A549 (cell line): ENCODE data around the gene CXCR1. TPM values are rescaled to one million over a fixed set of nuclear protein-coding genes. Genes with fewer than 3 reads are reported as not detected.
A peak's percentile ranks its signal among the peaks of the same experiment; 100 is the strongest.

ENCODE experiments used
- ATAC-seq, 2 experiments: fragments of 200-7000 bp in 1 of 2; fragments of >200 bp in 1 of 2; cut with Nextera tagmentation in 1 of 2; cut with Tn5 transposase in 1 of 2; 3 replicates each; pipeline versions ENCODE4 v1.8.0 to v1.9.1; 2018 to 2020; ENCODE audit warnings: mild to moderate bottlenecking in 1 of 2, moderate library complexity in 1 of 2
- CTCF ChIA-PET: fragments of 300-600 bp; sonication (Branson Sonifier 250); formaldehyde crosslinking; extraction: SDS; loops from one replicate; lab custom pipeline; 2021; ENCODE audit warnings: antibody characterized with exemption, inconsistent platforms; lab: Yijun Ruan, JAX
- POLR2A ChIA-PET: fragments of 350-600 bp; formaldehyde crosslinking; extraction: SDS; loops from one replicate; lab custom pipeline; 2021; ENCODE audit warnings: antibody characterized with exemption, inconsistent platforms; lab: Yijun Ruan, JAX
- DNase-seq, 2 experiments: peaks; one replicate each; pipeline versions ENCODE4 v3.0.0 to v3.0.0-alpha.2; 2011 to 2016; ENCODE audit warnings: low read depth in 1 of 2, low spot score in 1 of 2
- FAIRE-seq: peaks from 2 replicates; lab custom pipeline; 2011; peaks lifted over from hg19 to GRCh38; lab: Jason Lieb, UNC
- H3K27ac ChIP-seq, 2 experiments: fragments of >200 bp; sonication (Bioruptor Twin); formaldehyde crosslinking; 3 replicates each; pipeline ENCODE4 v1.5.1; 2016 to 2017
- H3K4me1 ChIP-seq: fragments of >200 bp; sonication (Bioruptor Twin); formaldehyde crosslinking; 3 replicates; pipeline ENCODE4 v1.6.1; 2016
- H3K4me2 ChIP-seq: fragments of >200 bp; sonication (Bioruptor Twin); formaldehyde crosslinking; 3 replicates; pipeline ENCODE4 v1.6.1; 2016
- H3K4me3 ChIP-seq: fragments of >200 bp; sonication (Bioruptor Twin); formaldehyde crosslinking; 3 replicates; pipeline ENCODE4 v1.5.1; 2016
- H3K9me3 ChIP-seq: fragments of >200 bp; sonication (Bioruptor Twin); formaldehyde crosslinking; 3 replicates; pipeline ENCODE4 v1.6.1; 2016
- BCL3 ChIP-seq: fragments of >200 bp; sonication (Bioruptor Twin); formaldehyde crosslinking; IDR thresholded peaks from 3 replicates; pipeline ENCODE4 v1.6.1; 2016
- CBX2 ChIP-seq: fragments of 200-600 bp; sonication (generic); IDR thresholded peaks from 2 replicates; pipeline ENCODE4 v1.6.1; 2016; ENCODE audit warnings: low read depth, mild to moderate bottlenecking, borderline replicate concordance
- CEBPB ChIP-seq, 2 experiments: fragments of >200 bp in 1 of 2; sonication (Bioruptor Twin) in 1 of 2; formaldehyde crosslinking in 1 of 2; IDR thresholded peaks; 2 replicates each; pipeline ENCODE4 v1.6.1; 2012 to 2016
- EHF ChIP-seq: fragments of 250-450 bp; sonication (Bioruptor Pico); IDR thresholded peaks from 2 replicates; pipeline ENCODE4 v1.5.0; 2020; ENCODE audit warnings: mild to moderate bottlenecking
- EHMT2 ChIP-seq: fragments of 200-600 bp; sonication (generic); IDR thresholded peaks from 2 replicates; pipeline ENCODE4 v1.6.1; 2016; ENCODE audit warnings: antibody characterized with exemption, low read depth, mild to moderate bottlenecking, moderate library complexity
- ESRRA ChIP-seq: fragments of 150-350 bp; IDR thresholded peaks from 2 replicates; pipeline ENCODE4 v1.6.1; 2014; ENCODE audit warnings: mild to moderate bottlenecking, low read length, borderline replicate concordance
- FOSB ChIP-seq: fragments of 250-450 bp; sonication (Bioruptor Pico); IDR thresholded peaks from 2 replicates; pipeline ENCODE4 v1.5.0; 2020; ENCODE audit warnings: mild to moderate bottlenecking, moderate library complexity
- FOSL2 ChIP-seq, 2 experiments: fragments of 450-650 bp in 1 of 2; fragments of >200 bp in 1 of 2; sonication (Bioruptor Twin) in 1 of 2; formaldehyde crosslinking; IDR thresholded peaks; 2 replicates each; pipeline versions ENCODE4 v1.5.0 to v1.6.1; 2016 to 2020; ENCODE audit warnings: mild to moderate bottlenecking in 1 of 2, moderate library complexity in 1 of 2
- FOXS1 ChIP-seq: fragments of 250-450 bp; sonication (Bioruptor Pico); IDR thresholded peaks from 2 replicates; pipeline ENCODE4 v1.5.0; 2020; ENCODE audit warnings: mild to moderate bottlenecking, moderate library complexity
- HDAC2 ChIP-seq: fragments of 200-600 bp; sonication (generic); IDR thresholded peaks from 2 replicates; pipeline ENCODE4 v1.6.1; 2016
- HES2 ChIP-seq: fragments of >200 bp; sonication (Bioruptor Twin); formaldehyde crosslinking; IDR thresholded peaks from 2 replicates; pipeline ENCODE4 v1.6.1; 2016
- HEYL ChIP-seq: fragments of 250-450 bp; sonication (Bioruptor Pico); IDR thresholded peaks from 2 replicates; pipeline ENCODE4 v1.8.0; 2021; ENCODE audit warnings: mild to moderate bottlenecking, moderate library complexity
- HOXA7 ChIP-seq: fragments of 250-450 bp; sonication (Bioruptor Pico); IDR thresholded peaks from 2 replicates; pipeline ENCODE4 v1.5.0; 2020; ENCODE audit warnings: mild to moderate bottlenecking, moderate library complexity
- HOXB5 ChIP-seq: fragments of 250-450 bp; sonication (Bioruptor Pico); IDR thresholded peaks from 2 replicates; pipeline ENCODE4 v1.5.0; 2020; ENCODE audit warnings: mild to moderate bottlenecking, moderate library complexity
- JUN ChIP-seq, 2 experiments: fragments of >200 bp; sonication (Bioruptor Twin); formaldehyde crosslinking; IDR thresholded peaks; 2 replicates in 1 of 2; 3 replicates in 1 of 2; pipeline ENCODE4 v1.6.1; 2016 to 2017
- MAFK ChIP-seq: fragments of 450-650 bp; IDR thresholded peaks from 2 replicates; pipeline ENCODE4 v1.6.1; 2014; ENCODE audit not compliant: partially characterized antibody
- NFE2L2 ChIP-seq: fragments of 150-350 bp; conservative IDR thresholded peaks from 2 replicates; pipeline ENCODE4 v1.6.1; 2014; ENCODE audit warnings: low read length
- NR3C1 ChIP-seq: fragments of >200 bp; sonication (Bioruptor Twin); formaldehyde crosslinking; IDR thresholded peaks from 3 replicates; pipeline ENCODE4 v1.6.1; 2017
- POLR2AphosphoS2 ChIP-seq: conservative IDR thresholded peaks from 2 replicates; pipeline ENCODE4 v1.6.1; 2012; ENCODE audit warnings: low read length, improper control_type of control experiment, inconsistent platforms
- RNF2 ChIP-seq: fragments of 200-600 bp; sonication (generic); IDR thresholded peaks from 2 replicates; pipeline ENCODE4 v1.6.1; 2016; ENCODE audit warnings: low read depth, mild to moderate bottlenecking, antibody characterized with exemption, moderate library complexity, borderline replicate concordance
- USF2 ChIP-seq: fragments of 450-650 bp; IDR thresholded peaks from 2 replicates; pipeline ENCODE4 v1.6.1; 2014; ENCODE audit warnings: antibody characterized with exemption
- ZC3H11A ChIP-seq: fragments of 450-650 bp; IDR thresholded peaks from 2 replicates; pipeline ENCODE4 v1.6.1; 2014; ENCODE audit warnings: antibody characterized with exemption, mild to moderate bottlenecking
- ZSCAN20 ChIP-seq: fragments of 250-450 bp; sonication (Bioruptor Pico); IDR thresholded peaks from 2 replicates; pipeline ENCODE4 v1.8.0; 2022; ENCODE audit warnings: mild to moderate bottlenecking, moderate library complexity
- whole genome bisulfite sequencing: methylation state at CpG from one replicate; pipeline ENCODE4 v1.1.6; 2017; ENCODE audit errors: missing lambda C conversion rate; 5-methylcytosine and 5-hydroxymethylcytosine counted together
- polyA plus RNA-seq, 4 experiments: library from polyadenylated mRNA; depleted of rRNA in 3 of 4; stranded (reverse); fragments of >200 nt; fragmentation: RNase III in 1 of 4; extraction: RNeasy Plus Mini Kit Qiagen cat#74134 plus additional on column Dnase treatment in 1 of 4; gene quantifications; 2 replicates in 3 of 4; 3 replicates in 1 of 4; pipeline ENCODE4 v1.2.3, GENCODE V29; 2011 to 2017

The CXCR1 gene
- polyA plus RNA-seq, 2 of the 4 experiments (the other 2 are of a cell fraction): not detected

- no peak for TF ChIP-seq FOSL2 (IDR thresholded peaks at IDR 0.05)
- TF ChIP-seq FOSL2 (CRISPR knock-in tag; IDR thresholded peaks at IDR 0.05): no peak
- TF ChIP-seq NFE2L2: no peak
- TF ChIP-seq CEBPB (IDR thresholded peaks at IDR 0.05): no peak
Observed at GRCh38 chr2:218137514-218137913, 29.2 kb downstream of the CXCR1 start (continued).

- DNase-seq: no peak
- POLR2A ChIA-PET: no interaction called here
- Histone ChIP-seq H3K4me2 (no peak overlapping the region), H3K27ac (no peak overlapping the region)
- no peak for ATAC-seq
- CTCF ChIA-PET: interaction anchor here (1.1 kb wide), 1 partner anchor 60 kb away, joined by 3 read pairs; no protein-coding TSS in a partner anchor
- TF ChIP-seq NR3C1 (no peak), MAFK (peak; percentile 82)
- TF ChIP-seq, all 56 proteins: peak for 1
- no peak overlapping the region for H3K4me3 ChIP-seq
- FAIRE-seq: no peak
- H3K9me3 ChIP-seq: no peaks in the 10 kb centered on the region
- no peaks in the 10 kb centered on the region for H3K4me1 ChIP-seq
Observed at GRCh38 chr2:218130822-218131221, 35.9 kb downstream of the CXCR1 start.

- Histone ChIP-seq H3K4me3 (no peak overlapping the region), H3K4me1 (no peaks in the 10 kb centered on the region), H3K27ac (no peak overlapping the region), H3K4me2 (no peak overlapping the region), H3K9me3 (no peaks in the 10 kb centered on the region)
- WGBS: 81% methylated on average over 2 of the region's 2 CpGs
- ATAC-seq (no peak), FAIRE-seq (no peak), DNase-seq (no peak)
- ChIA-PET POLR2A (no interaction called here), CTCF (interaction anchor here (1.1 kb wide), 1 partner anchor 60 kb away, joined by 3 read pairs; no protein-coding TSS in a partner anchor)
- TF ChIP-seq USF2 (no peak), ZSCAN20 (CRISPR knock-in tag) (no peak), EHF (CRISPR knock-in tag) (no peak), HOXB5 (CRISPR knock-in tag) (no peak), BCL3 (no peak), EHMT2 (no peak), FOSL2 (IDR thresholded peaks at IDR 0.05) (no peak), FOSL2 (CRISPR knock-in tag; IDR thresholded peaks at IDR 0.05) (no peak), CBX2 (no peak), FOSB (no peak), FOXS1 (CRISPR knock-in tag) (no peak), JUN (IDR thresholded peaks at IDR 0.05) (no peak), ZC3H11A (no peak), POLR2AphosphoS2 (no peak), HEYL (CRISPR knock-in tag) (no peak), HOXA7 (CRISPR knock-in tag) (no peak), RNF2 (no peak), HDAC2 (no peak), ESRRA (no peak), HES2 (no peak)
Observed at GRCh38 chr2:218130377-218130776, 36.4 kb downstream of the CXCR1 start.
